Endothelial cell (in vitro differentiated cells): ENCODE measurements around the gene SORCS3. TPM values are rescaled to one million over a fixed set of nuclear protein-coding genes. Genes with fewer than 3 reads are reported as not detected.

Experiments used
- DNase-seq: peaks from one replicate; pipeline ENCODE4 v3.0.0; 2021; ENCODE audit warnings: low spot score
- H3K27ac Mint-ChIP-seq: one replicate; pipeline ENCODE4 v1.8.0; 2021; ENCODE audit warnings: mixed read lengths, inconsistent platforms; ENCODE audit not compliant: unreplicated experiment
- H3K27me3 Mint-ChIP-seq: one replicate; pipeline ENCODE4 v1.8.0; 2021; ENCODE audit warnings: mild to moderate bottlenecking, moderate library complexity, mixed read lengths, inconsistent platforms; ENCODE audit not compliant: unreplicated experiment
- H3K36me3 Mint-ChIP-seq: one replicate; pipeline ENCODE4 v1.8.0; 2021; ENCODE audit warnings: mild to moderate bottlenecking, low read depth, mixed read lengths, inconsistent platforms; ENCODE audit not compliant: unreplicated experiment
- H3K4me1 Mint-ChIP-seq: one replicate; pipeline ENCODE4 v1.8.0; 2021; ENCODE audit warnings: mild to moderate bottlenecking, mixed read lengths, inconsistent platforms; ENCODE audit not compliant: unreplicated experiment
- H3K4me3 Mint-ChIP-seq: one replicate; pipeline ENCODE4 v1.8.0; 2021; ENCODE audit warnings: mild to moderate bottlenecking, mixed read lengths, inconsistent platforms; ENCODE audit not compliant: unreplicated experiment
- H3K9me3 Mint-ChIP-seq: one replicate; pipeline ENCODE4 v1.8.0; 2021; ENCODE audit warnings: mixed read lengths, inconsistent platforms; ENCODE audit not compliant: unreplicated experiment
- CTCF ChIP-seq: fragments of 200-600 bp; sonication (generic); IDR thresholded peaks from one replicate; pipeline ENCODE4 v1.5.0; 2021; ENCODE audit warnings: antibody characterized with exemption; ENCODE audit not compliant: unreplicated experiment
- total RNA-seq: library from RNA; stranded (reverse); fragmentation: NEBNext Ultra II Directional; extraction: Animal tissue kit (Norgen Biotek cat#: 25700); gene quantifications from one replicate; pipeline ENCODE4 v1.2.1, GENCODE V29; 2021; ENCODE audit not compliant: unreplicated experiment

Gene SORCS3
- total RNA-seq, 1 donor from 2014 or later, result not detected

- Mint-ChIP-seq H3K36me3 (no peaks in the 10 kb centered on the region), H3K27ac (no peak overlapping the region), H3K4me3 (no peak overlapping the region), H3K4me1 (no peaks in the 10 kb centered on the region), H3K27me3 (peaks cover 4% of the 10 kb centered on the region), H3K9me3 (no peaks in the 10 kb centered on the region)
- no peak for DNase-seq
- TF ChIP-seq CTCF, result no peak
These were observed 400.9 kb downstream of the SORCS3 start for GRCh38 chr10:105041956-105042355.

- Mint-ChIP-seq H3K27ac (no peak overlapping the region), H3K27me3 (peaks cover 2% of the 10 kb centered on the region), H3K4me3 (no peak overlapping the region), H3K9me3 (no peaks in the 10 kb centered on the region), H3K36me3 (no peaks in the 10 kb centered on the region), H3K4me1 (no peaks in the 10 kb centered on the region)
- no peak for DNase-seq
- no peak for TF ChIP-seq CTCF
These were observed 401.9 kb downstream of the SORCS3 start for GRCh38 chr10:105042906-105043552.

- no peaks in the 10 kb centered on the region for H3K9me3 Mint-ChIP-seq
- TF ChIP-seq CTCF, result no peak
- peaks cover 2% of the 10 kb centered on the region for H3K27me3 Mint-ChIP-seq
- H3K4me1 Mint-ChIP-seq, result no peaks in the 10 kb centered on the region
- no peak overlapping the region for H3K27ac Mint-ChIP-seq
- no peak for DNase-seq
- H3K36me3 Mint-ChIP-seq, result no peaks in the 10 kb centered on the region
- no peak overlapping the region for H3K4me3 Mint-ChIP-seq
These were observed 403.8 kb downstream of the SORCS3 start for GRCh38 chr10:105044902-105045301.

- H3K4me1 Mint-ChIP-seq, result no peaks in the 10 kb centered on the region
- no peak for DNase-seq
- no peak overlapping the region for H3K27ac Mint-ChIP-seq
- H3K36me3 Mint-ChIP-seq, result no peaks in the 10 kb centered on the region
- peaks cover 3% of the 10 kb centered on the region for H3K27me3 Mint-ChIP-seq
- no peak for TF ChIP-seq CTCF
- H3K4me3 Mint-ChIP-seq, result no peak overlapping the region
- H3K9me3 Mint-ChIP-seq, result no peaks in the 10 kb centered on the region
These were observed 415.3 kb downstream of the SORCS3 start for GRCh38 chr10:105056413-105056812.

GRCh38 chr10:105062951-105063350, 421.9 kb downstream of the SORCS3 start:
- no peak overlapping the region for H3K27ac Mint-ChIP-seq
- no peak for TF ChIP-seq CTCF

More at GRCh38 chr10:105062951-105063350, 421.9 kb downstream of the SORCS3 start:
- Mint-ChIP-seq H3K27me3 (no peaks in the 10 kb centered on the region), H3K36me3 (no peaks in the 10 kb centered on the region), H3K4me1 (no peaks in the 10 kb centered on the region), H3K4me3 (no peak overlapping the region), H3K9me3 (no peaks in the 10 kb centered on the region)
- DNase-seq, result no peak
